HEK293 (cell line): ENCODE results near the gene PFN3.

Experiments
- BCL11A ChIP-seq: fragments of 450-650 bp; formaldehyde crosslinking; IDR thresholded peaks from 2 replicates; pipeline ENCODE4 v1.5.1; 2016; ENCODE audit warnings: low read depth, missing biosample characterization, missing genetic modification characterization
- KLF1 ChIP-seq: fragments of 450-650 bp; formaldehyde crosslinking; IDR thresholded peaks from 2 replicates; pipeline ENCODE4 v1.5.1; 2016; ENCODE audit warnings: missing biosample characterization, missing genetic modification characterization
- KLF10 ChIP-seq: fragments of 450-650 bp; IDR thresholded peaks from 2 replicates; pipeline ENCODE4 v1.5.1; 2018; ENCODE audit warnings: missing biosample characterization, mild to moderate bottlenecking, missing genetic modification characterization
- KLF16 ChIP-seq: fragments of 450-650 bp; formaldehyde crosslinking; IDR thresholded peaks from 2 replicates; pipeline ENCODE4 v1.5.1; 2017; ENCODE audit warnings: missing biosample characterization, missing genetic modification characterization
- KLF7 ChIP-seq: fragments of 450-650 bp; formaldehyde crosslinking; IDR thresholded peaks from 2 replicates; pipeline ENCODE4 v1.5.1; 2016; ENCODE audit warnings: missing biosample characterization, missing genetic modification characterization, borderline replicate concordance
- REST ChIP-seq: fragments of 450-650 bp; formaldehyde crosslinking; IDR thresholded peaks from 2 replicates; pipeline ENCODE4 v1.5.1; 2016; ENCODE audit warnings: missing biosample characterization, missing genetic modification characterization
- YY1 ChIP-seq: fragments of 450-650 bp; formaldehyde crosslinking; IDR thresholded peaks from 2 replicates; pipeline ENCODE4 v1.5.1; 2018; ENCODE audit warnings: missing biosample characterization, missing genetic modification characterization
- ZEB2 ChIP-seq: fragments of 450-650 bp; formaldehyde crosslinking; IDR thresholded peaks from 2 replicates; pipeline ENCODE4 v1.5.1; 2016; ENCODE audit warnings: missing biosample characterization, missing genetic modification characterization
- ZFHX2 ChIP-seq: fragments of 450-650 bp; formaldehyde crosslinking; conservative IDR thresholded peaks from 2 replicates; pipeline ENCODE4 v1.5.1; 2016; ENCODE audit warnings: missing biosample characterization, missing genetic modification characterization
- ZNF114 ChIP-seq: fragments of 450-650 bp; formaldehyde crosslinking; IDR thresholded peaks from 2 replicates; pipeline ENCODE4 v1.5.0; 2017; ENCODE audit warnings: missing biosample characterization, missing genetic modification characterization
- ZNF138 ChIP-seq: fragments of 450-650 bp; formaldehyde crosslinking; IDR thresholded peaks from 2 replicates; pipeline ENCODE4 v1.5.1; 2016; ENCODE audit warnings: missing biosample characterization, missing genetic modification characterization, borderline replicate concordance
- ZNF169 ChIP-seq: fragments of 450-650 bp; formaldehyde crosslinking; IDR thresholded peaks from 2 replicates; pipeline ENCODE4 v1.5.1; 2016; ENCODE audit warnings: missing biosample characterization, missing genetic modification characterization
- ZNF18 ChIP-seq: fragments of 450-650 bp; formaldehyde crosslinking; IDR thresholded peaks from 2 replicates; pipeline ENCODE4 v1.5.1; 2016; ENCODE audit warnings: missing biosample characterization, missing genetic modification characterization
- ZNF23 ChIP-seq: fragments of 450-650 bp; formaldehyde crosslinking; IDR thresholded peaks from 2 replicates; pipeline ENCODE4 v1.5.1; 2016; ENCODE audit warnings: missing biosample characterization, missing genetic modification characterization, borderline replicate concordance
- ZNF292 ChIP-seq: fragments of 450-650 bp; formaldehyde crosslinking; IDR thresholded peaks from 2 replicates; pipeline ENCODE4 v1.5.1; 2016; ENCODE audit warnings: low read depth, missing biosample characterization, missing genetic modification characterization, borderline replicate concordance
- ZNF449 ChIP-seq: fragments of 450-650 bp; formaldehyde crosslinking; IDR thresholded peaks from 2 replicates; pipeline ENCODE4 v1.5.1; 2017; ENCODE audit warnings: missing biosample characterization, mild to moderate bottlenecking, missing genetic modification characterization, moderate library complexity
- ZNF530 ChIP-seq: fragments of 450-650 bp; formaldehyde crosslinking; IDR thresholded peaks from 2 replicates; pipeline ENCODE4 v1.5.1; 2016; ENCODE audit warnings: low read depth, missing biosample characterization, missing genetic modification characterization
- ZNF555 ChIP-seq: fragments of 450-650 bp; formaldehyde crosslinking; conservative IDR thresholded peaks from 2 replicates; pipeline ENCODE4 v1.5.1; 2017; ENCODE audit warnings: missing biosample characterization, mild to moderate bottlenecking, missing genetic modification characterization, inconsistent platforms
- ZNF558 ChIP-seq: fragments of 450-650 bp; formaldehyde crosslinking; IDR thresholded peaks from 2 replicates; pipeline ENCODE4 v1.5.1; 2016; ENCODE audit warnings: missing biosample characterization, missing genetic modification characterization
- ZNF571 ChIP-seq: fragments of 450-650 bp; formaldehyde crosslinking; IDR thresholded peaks from 2 replicates; pipeline ENCODE4 v1.5.0; 2017; ENCODE audit warnings: missing biosample characterization, missing genetic modification characterization
- ZNF626 ChIP-seq: fragments of 450-650 bp; sonication (Bioruptor Pico); formaldehyde crosslinking; IDR thresholded peaks from 2 replicates; pipeline ENCODE4 v1.5.1; 2018; ENCODE audit warnings: missing biosample characterization, missing genetic modification characterization, inconsistent platforms
- ZNF645 ChIP-seq: fragments of 450-650 bp; formaldehyde crosslinking; IDR thresholded peaks from 2 replicates; pipeline ENCODE4; 2016; ENCODE audit warnings: missing biosample characterization, missing genetic modification characterization
- ZNF692 ChIP-seq: fragments of 450-650 bp; formaldehyde crosslinking; IDR thresholded peaks from 2 replicates; pipeline ENCODE4 v1.5.1; 2016; ENCODE audit warnings: missing biosample characterization, missing genetic modification characterization
- ZNF768 ChIP-seq: fragments of 450-650 bp; formaldehyde crosslinking; IDR thresholded peaks from 2 replicates; pipeline ENCODE4 v1.5.1; 2018; ENCODE audit warnings: missing biosample characterization, mild to moderate bottlenecking, missing genetic modification characterization
- ZNF792 ChIP-seq: fragments of 450-650 bp; formaldehyde crosslinking; IDR thresholded peaks from 2 replicates; pipeline ENCODE4 v1.5.1; 2016; ENCODE audit warnings: missing biosample characterization, missing genetic modification characterization
- ZSCAN18 ChIP-seq: fragments of 450-650 bp; formaldehyde crosslinking; IDR thresholded peaks from 2 replicates; pipeline ENCODE4 v1.5.1; 2016; ENCODE audit warnings: missing biosample characterization, missing genetic modification characterization

PFN3 gene

GRCh38 chr5:177403792-177404640 is 3.6 kb upstream of the PFN3 start (continued):
- TF ChIP-seq KLF7 (tag by site-specific recombination) (peak; percentile 27; the same call in 1 of the 2 replicates), ZNF645 (tag by site-specific recombination) (0 out of 2 replicates have a peak, but pooled peaks have one; percentile 28), ZNF555 (tag by site-specific recombination) (no peak), KLF16 (tag by site-specific recombination) (peak; percentile 50), ZNF626 (tag by site-specific recombination) (no peak; the same call in 1 of the 2 replicates), YY1 (peak; percentile 64), ZNF18 (tag by site-specific recombination) (no peak), KLF10 (peak; percentile 84), ZFHX2 (tag by site-specific recombination) (peak; percentile 52; the same call in 1 of the 2 replicates), ZNF449 (tag by site-specific recombination) (0 out of 2 replicates have a peak, but pooled peaks have one; percentile 11), REST (0 out of 2 replicates have a peak, but pooled peaks have one; percentile 9), ZNF169 (tag by site-specific recombination) (no peak), ZNF692 (tag by site-specific recombination) (peak; percentile 68), ZNF138 (tag by site-specific recombination) (no peak), ZNF558 (tag by site-specific recombination) (no peak), ZNF114 (tag by site-specific recombination) (no peak), ZNF571 (tag by site-specific recombination) (peak; percentile 86; the same call in 1 of the 2 replicates), ZNF768 (tag by site-specific recombination) (no peak), ZEB2 (tag by site-specific recombination) (peak; percentile 82), ZNF792 (tag by site-specific recombination) (no peak), BCL11A (tag by site-specific recombination) (peak; percentile 63), ZNF23 (no peak), ZNF530 (tag by site-specific recombination) (no peak), ZSCAN18 (tag by site-specific recombination) (no peak; the same call in 1 of the 2 replicates), ZNF292 (tag by site-specific recombination) (no peak), KLF1 (tag by site-specific recombination) (peak; percentile 77)
